RWPE2 (cell line): Measurements from ENCODE around the gene SGMS2.

Experiments used
- ATAC-seq: fragments of 200-7000 bp; cut with Tn5 transposase; 3 replicates; pipeline ENCODE4 v1.9.1; 2021; ENCODE audit warnings: low read depth
- DNase-seq: peaks from one replicate; pipeline ENCODE4 v3.0.0-alpha.2; 2020; ENCODE audit warnings: low spot score
- H3K27ac ChIP-seq: fragments of 450-650 bp; 2 replicates; pipeline ENCODE4 v1.5.1; 2017; ENCODE audit warnings: mild to moderate bottlenecking; ENCODE audit not compliant: poor library complexity, severe bottlenecking
- H3K27me3 ChIP-seq: fragments of 250-450 bp; sonication (Bioruptor Pico); 2 replicates; pipeline ENCODE4 v1.5.1; 2021; ENCODE audit warnings: mild to moderate bottlenecking, moderate library complexity; ENCODE audit not compliant: insufficient read depth, poor library complexity, severe bottlenecking
- H3K36me3 ChIP-seq: fragments of 250-450 bp; sonication (Bioruptor Pico); 2 replicates; pipeline ENCODE4 v1.5.1; 2020; ENCODE audit warnings: low read depth, mild to moderate bottlenecking, moderate library complexity
- H3K4me1 ChIP-seq: fragments of 250-450 bp; sonication (Bioruptor Pico); 2 replicates; pipeline ENCODE4 v1.5.1; 2021; ENCODE audit warnings: mild to moderate bottlenecking, moderate library complexity; ENCODE audit not compliant: insufficient read depth, poor library complexity, severe bottlenecking
- H3K4me3 ChIP-seq: fragments of 250-450 bp; sonication (Bioruptor Pico); 2 replicates; pipeline ENCODE4 v1.5.1; 2021; ENCODE audit warnings: mild to moderate bottlenecking, moderate library complexity; ENCODE audit not compliant: severe bottlenecking
- H3K9me3 ChIP-seq: fragments of 250-450 bp; sonication (Bioruptor Pico); 2 replicates; pipeline ENCODE4 v1.5.1; 2021; ENCODE audit warnings: mild to moderate bottlenecking, moderate library complexity; ENCODE audit not compliant: severe bottlenecking
- TF ChIP-seq, protein P1 (sequence below): fragments of 450-650 bp; IDR thresholded peaks from one replicate; pipeline ENCODE4 v1.5.1; 2017; ENCODE audit warnings: mild to moderate bottlenecking, moderate library complexity; ENCODE audit not compliant: poor library complexity, severe bottlenecking

SGMS2 gene

DNA sequence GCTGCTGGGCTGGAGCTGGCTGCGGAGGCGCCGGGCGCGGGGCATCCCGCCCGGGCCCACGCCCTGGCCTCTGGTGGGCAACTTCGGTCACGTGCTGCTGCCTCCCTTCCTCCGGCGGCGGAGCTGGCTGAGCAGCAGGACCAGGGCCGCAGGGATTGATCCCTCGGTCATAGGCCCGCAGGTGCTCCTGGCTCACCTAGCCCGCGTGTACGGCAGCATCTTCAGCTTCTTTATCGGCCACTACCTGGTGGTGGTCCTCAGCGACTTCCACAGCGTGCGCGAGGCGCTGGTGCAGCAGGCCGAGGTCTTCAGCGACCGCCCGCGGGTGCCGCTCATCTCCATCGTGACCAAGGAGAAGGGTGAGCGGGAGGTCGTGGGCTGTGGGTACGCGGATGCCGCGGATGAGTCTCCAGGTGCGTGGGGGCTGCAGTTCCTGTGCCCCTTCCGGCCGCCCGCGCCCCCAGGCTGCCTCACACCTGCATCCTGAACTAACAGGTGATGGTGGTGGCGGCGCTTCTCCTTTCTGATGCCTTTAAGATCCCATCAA is 107.1 kb downstream of the SGMS2 start:
- Histone ChIP-seq H3K27me3 (no peaks in the 10 kb centered on the region), H3K27ac (no peak overlapping the region), H3K4me1 (peaks cover 6% of the 10 kb centered on the region), H3K4me3 (peak overlapping the region; percentile 54), H3K36me3 (no peaks in the 10 kb centered on the region), H3K9me3 (no peaks in the 10 kb centered on the region)
- TF ChIP-seq, protein P1, sequence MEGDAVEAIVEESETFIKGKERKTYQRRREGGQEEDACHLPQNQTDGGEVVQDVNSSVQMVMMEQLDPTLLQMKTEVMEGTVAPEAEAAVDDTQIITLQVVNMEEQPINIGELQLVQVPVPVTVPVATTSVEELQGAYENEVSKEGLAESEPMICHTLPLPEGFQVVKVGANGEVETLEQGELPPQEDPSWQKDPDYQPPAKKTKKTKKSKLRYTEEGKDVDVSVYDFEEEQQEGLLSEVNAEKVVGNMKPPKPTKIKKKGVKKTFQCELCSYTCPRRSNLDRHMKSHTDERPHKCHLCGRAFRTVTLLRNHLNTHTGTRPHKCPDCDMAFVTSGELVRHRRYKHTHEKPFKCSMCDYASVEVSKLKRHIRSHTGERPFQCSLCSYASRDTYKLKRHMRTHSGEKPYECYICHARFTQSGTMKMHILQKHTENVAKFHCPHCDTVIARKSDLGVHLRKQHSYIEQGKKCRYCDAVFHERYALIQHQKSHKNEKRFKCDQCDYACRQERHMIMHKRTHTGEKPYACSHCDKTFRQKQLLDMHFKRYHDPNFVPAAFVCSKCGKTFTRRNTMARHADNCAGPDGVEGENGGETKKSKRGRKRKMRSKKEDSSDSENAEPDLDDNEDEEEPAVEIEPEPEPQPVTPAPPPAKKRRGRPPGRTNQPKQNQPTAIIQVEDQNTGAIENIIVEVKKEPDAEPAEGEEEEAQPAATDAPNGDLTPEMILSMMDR = no peak
- peak; percentile 17 for ATAC-seq
- no peak for DNase-seq

DNA sequence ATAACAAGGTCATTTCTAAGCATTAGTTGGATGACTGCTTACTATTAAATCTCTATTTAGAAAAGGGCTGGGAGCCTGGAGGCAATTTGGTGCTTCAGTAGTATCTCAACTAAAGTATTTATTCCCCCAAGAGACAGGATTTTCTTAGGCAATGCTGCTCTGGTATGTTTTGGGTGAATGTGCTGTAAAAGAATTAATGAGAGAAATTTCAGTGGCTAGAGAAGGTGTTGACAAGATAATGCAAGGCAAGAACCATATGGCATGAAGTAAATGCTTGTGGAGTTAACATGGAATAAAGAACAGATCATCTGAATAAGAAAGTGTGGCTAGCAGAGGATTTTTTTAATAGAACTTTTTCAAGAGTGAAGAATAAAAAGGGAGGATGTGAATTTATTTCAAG is 110.5 kb downstream of the SGMS2 start:
- H3K4me3 ChIP-seq = no peak overlapping the region
- no peak for ATAC-seq
- no peak for DNase-seq
- no peaks in the 10 kb centered on the region for H3K36me3 ChIP-seq
- no peaks in the 10 kb centered on the region for H3K9me3 ChIP-seq
- H3K4me1 ChIP-seq = peaks cover 6% of the 10 kb centered on the region
- no peak overlapping the region for H3K27ac ChIP-seq
- H3K27me3 ChIP-seq = no peaks in the 10 kb centered on the region
- TF ChIP-seq, protein P1 = no peak

DNA sequence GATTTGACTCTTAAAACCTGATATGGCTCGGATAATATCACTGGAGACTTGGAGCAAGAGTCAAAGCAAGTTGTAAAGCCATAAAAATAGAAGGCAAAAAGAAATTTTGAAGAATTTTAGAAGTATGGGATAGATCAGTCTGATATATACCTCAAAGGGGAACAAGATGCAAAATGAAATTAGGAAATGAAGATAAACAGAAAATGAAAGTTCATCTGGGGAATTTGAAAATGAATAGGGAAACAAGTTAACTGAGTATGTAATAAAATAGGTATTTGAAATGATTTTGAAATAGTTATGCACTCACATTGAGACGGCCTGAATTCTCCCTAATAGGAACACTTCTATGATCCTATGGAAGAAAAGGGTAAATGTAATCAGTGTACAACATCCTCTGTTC is 112.3 kb downstream of the SGMS2 start:
- Histone ChIP-seq H3K4me3 (no peak overlapping the region), H3K27me3 (no peaks in the 10 kb centered on the region), H3K36me3 (no peaks in the 10 kb centered on the region), H3K9me3 (no peaks in the 10 kb centered on the region), H3K27ac (no peak overlapping the region), H3K4me1 (peaks cover 5% of the 10 kb centered on the region)
- DNase-seq = no peak
- no peak for ATAC-seq
- TF ChIP-seq, protein P1 = no peak

DNA sequence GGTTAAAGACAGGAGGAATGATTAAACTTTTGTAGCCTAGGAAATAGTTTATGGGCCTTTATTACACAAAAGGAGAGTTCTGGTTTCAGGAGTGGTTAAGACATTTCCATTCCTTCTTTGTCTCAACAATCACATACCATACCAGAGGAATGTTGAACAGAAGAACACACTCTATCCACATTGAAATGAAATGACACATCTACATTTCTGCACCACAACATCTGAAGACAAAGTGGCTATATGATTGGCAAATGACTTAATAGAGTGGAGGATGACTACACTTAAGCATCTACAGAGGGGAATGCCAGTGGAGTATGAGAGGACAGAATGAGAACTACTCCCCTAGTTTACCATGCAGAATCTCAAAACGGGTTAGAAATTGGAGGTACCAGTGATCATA is 114.6 kb downstream of the SGMS2 start:
- Histone ChIP-seq H3K36me3 (no peaks in the 10 kb centered on the region), H3K4me1 (no peaks in the 10 kb centered on the region), H3K27ac (no peak overlapping the region), H3K9me3 (no peaks in the 10 kb centered on the region), H3K27me3 (no peaks in the 10 kb centered on the region), H3K4me3 (no peak overlapping the region)
- TF ChIP-seq, protein P1 = no peak
- no peak for ATAC-seq
- no peak for DNase-seq

DNA sequence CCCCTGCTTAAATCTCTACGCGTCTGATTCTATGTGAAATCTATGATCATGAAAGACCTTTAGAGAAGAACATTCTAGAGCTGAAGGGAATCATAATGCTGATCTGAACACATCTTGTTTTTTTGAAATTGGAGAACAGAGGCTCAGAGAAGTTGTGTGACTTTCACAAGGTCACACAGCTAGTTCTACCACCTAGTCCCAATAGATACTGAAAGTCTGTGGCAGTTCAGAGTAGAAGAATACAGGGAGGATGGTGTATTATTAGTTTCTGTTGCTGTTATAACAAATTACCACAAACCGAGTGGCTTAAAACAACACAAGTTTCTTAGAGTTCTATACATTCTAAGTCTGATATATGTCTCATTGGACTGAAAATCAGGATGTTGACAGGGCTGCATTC is 121.1 kb downstream of the SGMS2 start:
- Histone ChIP-seq H3K4me1 (no peaks in the 10 kb centered on the region), H3K27me3 (no peaks in the 10 kb centered on the region), H3K9me3 (no peaks in the 10 kb centered on the region), H3K36me3 (no peaks in the 10 kb centered on the region), H3K4me3 (no peak overlapping the region), H3K27ac (no peak overlapping the region)
- ATAC-seq = no peak
- TF ChIP-seq, protein P1 = no peak
- no peak for DNase-seq
